ENCODE results near the gene ZBTB16.
"Not testable (repeated sequence)": the region's sequence is repeated elsewhere in the genome, so short reads cannot be mapped to it uniquely, and the experiment has no call there.

ZBTB16 gene

GRCh38 chr11:114044042-114044871 lies 15.3 kb upstream of the ZBTB16 start:
- no peak for DNase-seq (ENCODE audit: low read depth)

DNA sequence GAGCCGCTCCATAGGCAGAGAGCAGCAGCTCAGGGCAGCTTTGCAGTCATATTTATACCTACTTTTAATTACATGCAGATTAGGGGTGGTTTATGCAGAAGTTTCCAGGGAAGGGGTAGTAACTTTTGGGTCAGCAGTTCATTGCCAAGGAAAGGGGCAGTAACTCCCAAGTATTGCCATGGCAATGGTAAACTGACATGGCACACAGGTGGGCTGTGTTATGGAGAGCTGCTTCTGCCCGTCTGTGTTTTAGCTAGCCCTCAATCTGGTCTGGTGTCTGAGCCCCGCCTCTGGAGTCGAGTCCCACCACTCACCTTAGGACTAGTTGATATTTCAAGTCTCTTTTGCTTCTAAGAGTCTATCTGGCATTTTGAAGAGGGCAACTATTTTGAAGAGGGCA lies 12.2 kb upstream of the ZBTB16 start:
- DNase-seq (ENCODE audit: low read depth) = no peak

DNA sequence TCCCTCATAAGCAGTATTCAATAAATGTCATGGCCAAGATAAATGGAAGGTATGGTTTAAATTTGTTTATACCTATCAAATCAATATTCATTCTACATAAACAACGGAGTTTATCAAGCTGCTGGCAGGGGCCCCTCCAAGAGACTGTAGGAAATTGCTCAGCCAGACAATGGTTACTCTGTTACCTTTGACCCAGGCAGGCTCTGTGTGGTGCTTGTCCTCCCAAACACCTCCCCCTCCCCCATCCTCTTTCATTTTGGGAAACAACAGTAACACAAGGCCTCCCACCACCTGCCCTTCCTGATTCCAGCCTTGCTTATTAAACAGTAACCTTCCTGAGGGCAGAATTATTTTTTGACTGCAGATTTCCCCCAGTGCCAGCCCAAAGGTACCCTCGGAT lies 10.5 kb upstream of the ZBTB16 start:
- DNase-seq (ENCODE audit: low read depth) = no peak

- not testable (repeated sequence) for DNase-seq (ENCODE audit: low read depth)
Observed at GRCh38 chr11:114049766-114050165, 9.7 kb upstream of the ZBTB16 start.

GRCh38 chr11:114050258-114050927 lies 9.1 kb upstream of the ZBTB16 start:
- no peak for DNase-seq (ENCODE audit: low read depth)

DNA sequence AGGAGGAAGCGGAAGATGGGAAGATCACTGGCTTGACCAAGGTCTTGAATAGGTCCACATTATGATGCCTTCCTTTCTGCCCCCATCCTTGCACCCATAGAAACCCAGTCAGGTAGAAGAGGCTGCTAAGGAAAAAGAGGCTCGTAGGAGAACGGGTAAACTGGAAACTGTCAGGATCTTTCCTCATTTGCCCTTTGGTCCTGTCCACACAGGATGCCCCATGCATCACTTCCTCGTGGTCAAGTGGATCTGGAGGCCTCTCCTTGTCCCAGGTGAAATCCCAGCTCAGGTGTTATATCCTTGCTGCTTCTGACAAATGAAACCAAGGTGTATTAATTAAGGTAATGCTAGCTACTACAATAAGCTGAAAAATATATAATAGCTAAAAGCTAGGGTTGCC lies 8.0 kb upstream of the ZBTB16 start:
- DNase-seq (ENCODE audit: low read depth) = no peak

DNA sequence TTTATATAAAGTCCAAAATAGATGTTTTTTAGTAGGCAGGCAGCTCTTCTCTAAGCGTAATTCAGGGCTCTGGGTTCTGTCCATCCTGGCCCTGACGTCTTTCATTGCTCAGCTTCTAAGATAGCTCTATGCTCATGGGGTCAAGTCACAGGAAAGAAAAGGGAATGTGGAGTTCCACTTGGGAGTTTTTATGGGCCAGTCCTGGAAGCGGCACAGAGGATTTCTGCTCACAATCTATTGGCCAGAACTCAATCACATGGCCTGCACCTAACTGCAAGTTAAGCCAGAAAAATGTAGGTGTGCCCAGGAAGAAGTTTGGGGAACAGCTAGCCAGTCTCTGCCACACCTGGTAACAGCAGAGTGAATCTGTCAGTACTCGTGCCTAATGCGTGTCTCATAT lies 7.4 kb upstream of the ZBTB16 start:
- DNase-seq (ENCODE audit: low read depth) = no peak

- no peak for DNase-seq (ENCODE audit: low read depth)
Observed at GRCh38 chr11:114053406-114053805, 6.1 kb upstream of the ZBTB16 start.

DNA sequence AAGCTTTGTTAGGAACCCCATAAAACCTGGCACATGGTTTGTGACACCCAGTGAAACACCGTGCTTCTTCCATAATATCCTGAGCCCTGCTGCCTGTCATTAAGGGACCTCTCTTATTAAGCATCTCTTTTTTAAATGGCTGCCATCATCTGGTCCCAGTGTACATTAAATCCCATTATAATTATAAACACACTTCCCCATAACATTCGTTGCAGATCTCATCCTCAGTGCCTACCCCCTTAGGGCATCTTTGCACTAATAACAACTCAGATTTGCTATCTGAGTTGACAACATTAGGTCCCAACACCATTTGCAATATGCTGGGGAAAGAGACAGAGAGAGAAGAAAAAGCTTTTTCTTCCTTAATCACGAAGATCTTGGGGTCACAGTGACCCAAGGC lies 4.7 kb upstream of the ZBTB16 start:
- no peak for DNase-seq (ENCODE audit: low read depth)

DNA sequence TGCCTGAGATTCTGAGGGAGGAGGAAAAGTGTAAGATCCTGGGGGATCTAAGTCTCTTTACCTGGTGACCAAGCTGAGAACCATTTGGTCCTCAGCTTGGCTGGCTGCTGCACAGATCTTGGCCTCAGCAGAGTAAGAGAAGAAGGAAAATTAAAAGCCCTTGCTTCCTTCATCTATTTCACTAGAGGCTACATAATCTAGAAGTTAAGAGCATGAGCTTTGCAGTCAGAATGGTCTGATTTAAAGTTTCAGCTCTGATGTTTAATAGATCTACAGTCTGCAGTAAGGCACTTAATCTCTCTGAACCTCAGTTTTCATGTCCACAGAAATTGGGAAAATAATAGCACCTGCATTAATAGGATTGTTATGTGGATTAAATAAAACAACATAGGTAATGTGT lies 3.1 kb upstream of the ZBTB16 start:
- DNase-seq (ENCODE audit: low read depth) = no peak

GRCh38 chr11:114057147-114057546 lies 2.4 kb upstream of the ZBTB16 start:
- no peak for DNase-seq (ENCODE audit: low read depth)

- DNase-seq (ENCODE audit: low read depth) = no peak
Observed at GRCh38 chr11:114057605-114058004, 1.9 kb upstream of the ZBTB16 start.

DNA sequence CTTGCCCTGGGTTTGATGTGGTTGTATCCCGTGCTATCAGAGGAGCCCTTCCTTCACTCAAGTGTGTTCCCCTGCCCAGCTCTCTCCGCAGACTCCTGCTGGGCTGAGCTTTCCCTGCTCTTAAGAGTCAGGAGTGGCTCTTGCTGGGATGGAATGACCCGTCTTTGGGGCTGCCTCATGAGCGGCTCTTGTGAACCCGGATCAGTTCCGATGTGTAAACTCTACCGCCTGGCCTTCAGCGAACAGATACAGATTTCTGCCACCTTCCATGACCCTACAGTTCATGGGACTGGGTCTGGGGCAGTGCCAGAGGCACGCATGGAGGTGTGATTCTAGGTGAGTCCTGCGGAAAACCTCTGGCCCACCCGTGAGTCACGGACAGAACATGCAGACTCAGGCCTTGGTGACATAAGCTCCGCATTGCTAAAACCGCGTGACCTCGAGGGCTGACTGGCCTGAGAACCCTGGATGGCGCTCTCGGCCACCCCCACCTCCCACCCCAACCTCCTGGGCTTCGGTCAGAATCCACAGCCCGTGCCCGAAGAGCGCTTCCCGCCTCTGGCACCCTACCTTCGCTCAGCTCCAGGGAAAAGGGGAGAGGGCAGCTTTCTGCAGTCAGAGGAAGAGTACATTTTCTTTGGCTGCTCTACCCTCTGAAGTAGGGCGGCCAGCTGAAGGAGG lies 1.3 kb upstream of the ZBTB16 start:
- no peak for DNase-seq (ENCODE audit: low read depth)

DNA sequence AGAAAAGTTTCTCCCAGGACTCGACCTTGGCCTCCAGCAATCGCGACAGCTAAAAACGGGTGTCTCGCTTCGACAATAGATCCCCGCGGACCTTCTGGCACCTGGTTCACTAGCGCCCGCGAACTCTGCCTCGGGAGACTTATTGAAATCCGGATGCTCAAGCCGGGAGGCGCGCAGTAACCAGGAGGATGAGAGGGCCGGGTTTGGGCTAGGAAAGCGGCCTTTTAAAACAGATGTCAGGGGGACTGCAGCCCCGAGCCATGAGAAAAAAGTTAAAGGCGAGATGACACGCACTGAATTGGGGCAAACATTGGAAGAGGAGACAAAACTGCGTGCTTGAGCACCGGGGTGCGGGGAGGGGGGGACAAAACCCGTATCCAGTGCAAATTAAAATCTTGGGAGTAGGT lies 637 bp upstream of the ZBTB16 start:
- DNase-seq (ENCODE audit: low read depth) = no peak

GRCh38 chr11:114059984-114060391 lies 477 bp downstream of the ZBTB16 start:
- peak; percentile 8 for DNase-seq (ENCODE audit: low read depth)

DNA sequence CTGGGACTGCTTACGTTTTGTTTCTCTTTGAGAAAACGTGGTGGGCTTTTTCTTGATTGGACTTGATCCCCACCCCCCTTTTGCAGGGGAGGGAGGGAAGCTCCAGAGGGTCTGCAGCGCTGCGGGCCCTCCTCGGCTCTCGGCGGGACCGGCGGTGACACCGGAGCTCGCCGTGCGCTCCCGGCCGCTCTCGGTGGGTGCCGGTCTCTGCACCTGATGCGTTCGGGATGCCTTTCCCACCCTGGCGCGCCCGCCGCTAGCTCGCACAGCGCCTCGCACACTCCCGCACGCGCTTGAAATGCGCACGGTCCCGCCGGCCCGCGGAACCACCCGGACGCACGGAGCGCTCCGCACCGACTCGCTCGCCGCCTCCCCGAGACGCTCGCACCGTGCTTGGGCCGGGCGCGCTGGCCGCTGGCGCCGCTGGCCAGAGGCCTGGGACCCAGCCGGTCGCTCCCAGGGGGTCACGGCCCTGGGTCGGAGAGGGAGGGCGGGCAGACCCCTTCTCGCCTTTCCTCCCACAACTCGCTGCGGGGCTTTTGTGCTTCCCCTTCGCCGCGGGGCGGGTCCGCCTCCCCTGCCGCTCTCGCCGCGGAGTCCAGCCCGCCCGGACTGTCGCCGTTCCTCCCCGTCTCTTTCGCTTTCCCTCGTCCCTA lies 1.0 kb downstream of the ZBTB16 start:
- DNase-seq (ENCODE audit: low read depth) = no peak

DNA sequence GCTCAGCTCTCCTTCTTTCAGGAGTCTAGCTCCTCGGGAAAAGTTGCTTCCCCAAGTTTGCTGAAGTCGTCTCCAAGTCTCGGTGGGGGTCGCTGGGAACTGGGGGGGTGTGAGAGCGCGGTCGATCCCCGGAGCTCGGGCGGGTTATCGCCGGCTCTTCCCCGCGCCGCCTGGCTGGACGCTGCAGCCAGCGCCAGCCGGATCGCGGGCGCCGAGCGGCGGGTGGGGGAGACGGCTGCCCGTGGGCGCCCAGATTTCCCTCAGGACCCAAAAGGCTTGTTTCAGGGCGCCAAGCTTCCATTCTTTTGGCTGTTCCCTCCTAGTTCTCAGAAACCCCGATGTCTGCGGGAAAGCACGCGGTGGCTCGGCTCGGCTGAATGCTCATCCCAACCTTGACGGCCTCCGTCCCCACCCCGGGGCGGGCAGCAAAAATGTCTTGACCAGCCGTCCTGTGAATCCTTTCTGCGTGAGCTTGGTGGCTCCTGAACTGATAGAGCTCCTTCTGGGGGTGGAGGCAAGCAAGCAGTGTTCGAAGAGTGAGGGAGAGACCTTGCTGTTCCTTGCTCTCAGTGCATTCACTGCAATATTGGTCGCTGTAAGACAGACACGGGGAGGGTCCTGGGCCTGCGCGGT lies 1.7 kb downstream of the ZBTB16 start:
- DNase-seq (ENCODE audit: low read depth) = no peak

- DNase-seq (ENCODE audit: low read depth) = no peak
Observed at GRCh38 chr11:114061681-114062049, 2.2 kb downstream of the ZBTB16 start.

DNA sequence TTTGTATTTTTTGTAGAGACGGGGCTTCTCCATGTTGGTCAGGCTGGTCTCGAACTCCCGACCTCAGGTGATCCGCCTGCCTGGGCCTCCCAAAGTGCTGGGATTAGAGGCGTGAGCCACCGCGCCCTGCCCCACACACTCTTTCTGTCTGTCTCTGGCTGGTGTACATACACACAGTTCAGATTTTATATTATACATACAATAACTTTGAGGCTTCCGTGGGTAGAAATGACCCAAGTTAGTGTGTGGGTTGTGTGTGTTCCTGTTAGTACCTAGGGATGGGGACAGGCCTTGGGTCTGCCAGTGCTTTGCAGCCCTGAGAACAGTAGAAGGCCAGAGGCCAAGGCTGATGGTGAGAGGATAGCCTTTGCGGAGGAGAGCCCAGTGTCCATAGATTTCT lies 2.8 kb downstream of the ZBTB16 start:
- no peak for DNase-seq (ENCODE audit: low read depth)

DNA sequence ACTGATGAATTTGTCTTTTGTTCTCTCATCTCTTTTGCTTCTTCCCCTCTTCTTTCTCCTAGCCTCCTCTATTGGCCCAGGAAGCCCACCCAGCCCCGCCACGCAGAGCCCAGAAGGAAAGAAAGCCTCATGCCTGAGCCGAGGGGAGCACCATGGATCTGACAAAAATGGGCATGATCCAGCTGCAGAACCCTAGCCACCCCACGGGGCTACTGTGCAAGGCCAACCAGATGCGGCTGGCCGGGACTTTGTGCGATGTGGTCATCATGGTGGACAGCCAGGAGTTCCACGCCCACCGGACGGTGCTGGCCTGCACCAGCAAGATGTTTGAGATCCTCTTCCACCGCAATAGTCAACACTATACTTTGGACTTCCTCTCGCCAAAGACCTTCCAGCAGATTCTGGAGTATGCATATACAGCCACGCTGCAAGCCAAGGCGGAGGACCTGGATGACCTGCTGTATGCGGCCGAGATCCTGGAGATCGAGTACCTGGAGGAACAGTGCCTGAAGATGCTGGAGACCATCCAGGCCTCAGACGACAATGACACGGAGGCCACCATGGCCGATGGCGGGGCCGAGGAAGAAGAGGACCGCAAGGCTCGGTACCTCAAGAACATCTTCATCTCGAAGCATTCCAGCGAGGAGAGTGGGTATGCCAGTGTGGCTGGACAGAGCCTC lies 3.8 kb downstream of the ZBTB16 start:
- DNase-seq (ENCODE audit: low read depth) = no peak

- no peak for DNase-seq (ENCODE audit: low read depth)
Observed at GRCh38 chr11:114063829-114064201, 4.3 kb downstream of the ZBTB16 start.

GRCh38 chr11:114064216-114064615 lies 4.7 kb downstream of the ZBTB16 start:
- DNase-seq (ENCODE audit: low read depth) = no peak

All from ELR (cell line).